CD4-positive, alpha-beta memory T cell (primary cell): ENCODE measurements around the gene BEND5. TPM values are rescaled to one million over a fixed set of nuclear protein-coding genes. Genes with fewer than 3 reads are reported as not detected.

Source experiments
- CTCF ChIA-PET: fragments of 350-600 bp; sonication (Branson Sonifier 250); formaldehyde crosslinking; loops from one replicate; lab custom pipeline; 2021; ENCODE audit warnings: inconsistent platforms; ENCODE audit not compliant: partially characterized antibody; lab: Charles Lee
- POLR2A ChIA-PET: fragments of 350-600 bp; sonication (Branson Sonifier 250); formaldehyde crosslinking; loops from one replicate; lab custom pipeline; 2021; ENCODE audit not compliant: partially characterized antibody; lab: Charles Lee
- DNase-seq, 5 donors: peaks; one replicate each; pipeline versions ENCODE4 v3.0.0 to v3.0.0-alpha.2; 2020 to 2022; ENCODE audit warnings: mixed read lengths in 1 of 5
- H3K27ac ChIP-seq: one replicate; pipeline ENCODE4 v1.7.0; 2013; ENCODE audit warnings: low read depth, low read length
- H3K27me3 ChIP-seq: 2 replicates; pipeline ENCODE4 v1.7.0; 2013; ENCODE audit warnings: mild to moderate bottlenecking, low read length, moderate library complexity; ENCODE audit not compliant: insufficient read depth
- H3K36me3 ChIP-seq: 2 replicates; pipeline ENCODE4 v1.7.0; 2013; ENCODE audit warnings: mild to moderate bottlenecking, low read length, moderate library complexity; ENCODE audit not compliant: insufficient read depth
- H3K4me1 ChIP-seq: 2 replicates; pipeline ENCODE4 v1.7.0; 2013; ENCODE audit warnings: mild to moderate bottlenecking, low read length, moderate library complexity; ENCODE audit not compliant: insufficient read depth
- H3K4me3 ChIP-seq, 2 donors: one replicate each; pipeline ENCODE4 v1.7.0; 2013; ENCODE audit warnings: low read length in 2 of 2, mild to moderate bottlenecking in 1 of 2
- H3K9me3 ChIP-seq, 2 donors: one replicate each; pipeline ENCODE4 v1.7.0; 2013; ENCODE audit warnings: low read length in 2 of 2, control low read depth in 1 of 2; ENCODE audit not compliant: control insufficient read depth in 1 of 2
- H3K27ac Mint-ChIP-seq, 7 donors: one replicate each; pipeline ENCODE4 v1.8.0; 2020 to 2021; ENCODE audit warnings: mixed read lengths in 7 of 7, mild to moderate bottlenecking in 6 of 7, inconsistent platforms in 3 of 7, moderate library complexity in 3 of 7
- H3K27me3 Mint-ChIP-seq, 2 donors: one replicate each; pipeline ENCODE4 v1.8.0; 2020 to 2021; ENCODE audit warnings: mixed read lengths in 2 of 2
- H3K36me3 Mint-ChIP-seq, 2 donors: one replicate each; pipeline ENCODE4 v1.8.0; 2020 to 2021; ENCODE audit warnings: mixed read lengths in 2 of 2, inconsistent platforms in 1 of 2, mild to moderate bottlenecking in 1 of 2
- H3K4me1 Mint-ChIP-seq, 4 donors: one replicate each; pipeline ENCODE4 v1.8.0; 2020 to 2021; ENCODE audit warnings: mixed read lengths in 4 of 4, mild to moderate bottlenecking in 1 of 4
- H3K4me3 Mint-ChIP-seq, 8 donors: one replicate each; pipeline ENCODE4 v1.8.0; 2020 to 2021; ENCODE audit warnings: mixed read lengths in 8 of 8, mild to moderate bottlenecking in 7 of 8, moderate library complexity in 6 of 8, inconsistent platforms in 3 of 8
- H3K9me3 Mint-ChIP-seq, 8 donors: one replicate each; pipeline ENCODE4 v1.8.0; 2020 to 2021; ENCODE audit warnings: mixed read lengths in 8 of 8, mild to moderate bottlenecking in 5 of 8, inconsistent platforms in 3 of 8, moderate library complexity in 1 of 8
- intact Hi-C: fragments of 100-400 bp; cut with micrococcal nuclease; formaldehyde crosslinking; loops from one replicate; pipeline ENCODE4 v1.15.1; 2023
- polyA plus RNA-seq, 2 donors: library from polyadenylated mRNA; unstranded; fragments of 300-500 nt; fragmentation: Illumina TruSeq; gene quantifications; one replicate each; pipeline ENCODE4 v1.2.3, GENCODE V29; 2021
- total RNA-seq, 2 experiments: library from RNA; stranded (reverse); gene quantifications; one replicate each; pipeline ENCODE4 v1.2.3, GENCODE V29; 2021

BEND5 gene
- total and polyA plus RNA-seq, 4 experiments from 2014 or later: 0.18 to 1.7 (median 0.85) TPM

DNA sequence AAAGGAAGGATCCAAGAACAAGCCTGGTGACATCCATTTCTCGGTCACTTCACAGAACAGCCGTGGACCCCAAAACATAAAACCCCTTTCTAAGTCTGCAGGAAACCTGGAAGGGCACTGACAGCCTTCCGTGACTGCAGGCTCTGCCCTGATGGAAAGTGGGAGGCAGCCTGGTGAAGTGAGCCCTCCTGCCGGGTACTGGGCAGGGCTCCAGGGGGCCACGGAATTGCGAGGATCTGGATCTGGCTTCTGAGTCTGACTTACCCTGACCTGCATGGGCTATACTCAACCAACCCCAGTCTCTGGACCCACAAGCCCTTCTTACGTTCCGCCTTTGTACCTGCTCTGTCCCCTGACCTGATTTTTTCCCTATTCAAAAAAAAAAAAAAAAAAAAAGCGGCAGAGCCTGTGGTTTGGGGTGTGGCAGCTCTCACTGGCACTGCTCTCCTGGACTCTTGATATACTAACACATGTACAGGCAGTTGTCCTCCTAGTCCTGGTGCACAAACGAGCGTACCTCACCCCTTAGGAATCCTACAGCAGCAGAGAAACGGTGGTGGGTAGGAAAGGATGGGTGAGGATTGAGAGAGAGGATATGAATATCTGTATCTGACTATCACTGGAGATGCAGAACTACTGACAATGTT lies 82.9 kb downstream of the BEND5 start:
- H3K36me3 ChIP-seq: no peaks in the 10 kb centered on the region
- DNase-seq: no peak
- no peak overlapping the region for H3K4me3 ChIP-seq
- H3K27ac ChIP-seq: no peak overlapping the region
- Mint-ChIP-seq H3K27me3 (peaks cover 5 to 7% of the 10 kb centered on the region in 2 donors), H3K4me3 (no peak overlapping the region), H3K9me3 (peaks cover 0 to 2% (median 0%) of the 10 kb centered on the region in 8 donors), H3K4me1 (no peaks in the 10 kb centered on the region), H3K27ac (no peak overlapping the region), H3K36me3 (no peaks in the 10 kb centered on the region)
- ChIA-PET CTCF (no interaction called here), POLR2A (no interaction called here)
- intact Hi-C loops: no loop called here
- no peaks in the 10 kb centered on the region for H3K27me3 ChIP-seq
- no peaks in the 10 kb centered on the region for H3K4me1 ChIP-seq
- H3K9me3 ChIP-seq: no peaks in the 10 kb centered on the region

DNA sequence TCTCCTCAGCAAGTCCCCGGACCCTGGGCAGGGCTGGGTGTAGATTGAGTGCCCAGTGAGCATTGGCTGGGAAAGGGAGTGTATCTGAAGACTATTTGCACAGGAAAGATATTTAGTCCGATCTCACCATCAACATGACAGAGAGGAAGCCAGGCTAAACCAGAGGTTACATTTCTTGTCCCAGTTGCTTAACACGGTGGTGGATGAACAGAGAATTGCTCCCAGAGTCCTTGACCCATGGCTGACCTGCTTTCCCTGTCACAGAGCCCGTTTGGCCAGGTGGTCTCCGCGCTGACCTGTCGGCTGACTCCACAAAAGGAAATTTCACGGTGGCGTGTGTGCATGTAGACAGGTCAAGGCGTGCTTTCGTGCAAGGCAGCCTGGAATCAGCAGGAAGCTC lies 83.5 kb downstream of the BEND5 start:
- Mint-ChIP-seq H3K27ac (no peak overlapping the region), H3K36me3 (no peaks in the 10 kb centered on the region), H3K4me1 (no peaks in the 10 kb centered on the region), H3K4me3 (no peak overlapping the region), H3K9me3 (peaks cover 0 to 2% (median 0%) of the 10 kb centered on the region in 8 donors), H3K27me3 (peaks cover 5 to 7% of the 10 kb centered on the region in 2 donors)
- DNase-seq: no peak
- Histone ChIP-seq H3K36me3 (no peaks in the 10 kb centered on the region), H3K27ac (no peak overlapping the region), H3K9me3 (no peaks in the 10 kb centered on the region), H3K27me3 (no peaks in the 10 kb centered on the region), H3K4me1 (no peaks in the 10 kb centered on the region), H3K4me3 (no peak overlapping the region)
- CTCF ChIA-PET: no interaction called here
- intact Hi-C loops: no loop called here
- POLR2A ChIA-PET: no interaction called here

DNA sequence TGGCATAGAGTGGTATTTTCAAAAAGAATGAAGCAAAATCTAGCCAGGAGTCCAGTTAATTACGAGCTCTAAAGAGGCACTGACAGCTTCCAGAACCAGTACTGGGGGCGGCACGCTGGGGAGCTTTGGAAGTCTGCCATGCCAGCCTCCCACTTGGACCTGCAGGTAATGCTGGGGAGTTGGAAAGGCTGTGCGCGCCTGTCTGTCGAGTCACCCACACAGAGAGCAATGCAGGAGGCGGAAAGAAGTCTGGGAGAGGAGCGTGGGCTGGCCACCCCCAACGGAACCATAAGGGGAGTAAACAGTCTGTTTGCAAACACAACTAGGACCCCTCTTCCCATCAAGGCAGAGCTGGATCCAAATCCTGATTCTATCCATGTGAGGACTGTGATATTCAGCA lies 84.5 kb downstream of the BEND5 start:
- no peak for DNase-seq
- Histone ChIP-seq H3K27me3 (no peaks in the 10 kb centered on the region), H3K4me1 (no peaks in the 10 kb centered on the region), H3K4me3 (no peak overlapping the region), H3K27ac (no peak overlapping the region), H3K9me3 (no peaks in the 10 kb centered on the region), H3K36me3 (no peaks in the 10 kb centered on the region)
- Mint-ChIP-seq H3K27ac (no peak overlapping the region), H3K4me3 (no peak overlapping the region), H3K9me3 (peaks cover 0 to 2% (median 0%) of the 10 kb centered on the region in 8 donors), H3K27me3 (peaks cover 4 to 7% of the 10 kb centered on the region in 2 donors), H3K36me3 (no peaks in the 10 kb centered on the region), H3K4me1 (no peaks in the 10 kb centered on the region)
- intact Hi-C loops: no loop called here
- POLR2A ChIA-PET: no interaction called here
- CTCF ChIA-PET: no interaction called here

DNA sequence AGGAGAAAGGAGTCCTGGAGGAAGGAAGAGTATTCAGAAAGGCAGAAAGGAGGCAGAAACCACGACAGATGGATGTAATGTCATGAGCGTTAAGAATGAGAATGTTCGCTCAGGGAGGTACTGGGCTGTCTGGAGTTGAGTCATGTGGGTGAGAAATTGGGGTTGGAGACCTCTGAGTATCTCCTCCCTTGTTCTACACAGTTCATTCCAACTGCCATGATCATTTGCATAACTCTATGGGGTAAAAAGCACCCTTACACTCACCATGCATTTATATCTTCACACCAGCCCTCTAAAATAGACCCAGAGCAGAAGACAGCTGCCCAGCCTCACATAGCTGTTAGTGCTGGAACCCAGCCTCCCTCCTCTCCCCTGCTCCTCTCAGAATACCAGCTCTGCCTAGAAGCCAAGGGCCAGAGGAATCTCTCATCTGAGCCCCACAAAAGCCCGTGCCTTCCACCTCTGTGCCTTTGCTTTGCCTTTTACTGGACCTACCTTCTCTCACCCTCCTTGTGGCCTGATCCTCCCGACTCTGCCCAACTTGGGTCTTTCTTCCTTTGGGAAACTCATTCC lies 85.2 kb downstream of the BEND5 start:
- H3K9me3 Mint-ChIP-seq: no peaks in the 10 kb centered on the region
- no peaks in the 10 kb centered on the region for H3K36me3 Mint-ChIP-seq
- H3K27me3 Mint-ChIP-seq: peaks cover 0 to 7% of the 10 kb centered on the region in 2 donors
- CTCF ChIA-PET: no interaction called here
- Histone ChIP-seq H3K4me3 (no peak overlapping the region), H3K36me3 (no peaks in the 10 kb centered on the region), H3K4me1 (no peaks in the 10 kb centered on the region), H3K27ac (no peak overlapping the region), H3K27me3 (no peaks in the 10 kb centered on the region), H3K9me3 (no peaks in the 10 kb centered on the region)
- no peak overlapping the region for H3K4me3 Mint-ChIP-seq
- no peak overlapping the region for H3K27ac Mint-ChIP-seq
- no peaks in the 10 kb centered on the region for H3K4me1 Mint-ChIP-seq
- intact Hi-C loops: no loop called here
- DNase-seq: no peak
- POLR2A ChIA-PET: no interaction called here

DNA sequence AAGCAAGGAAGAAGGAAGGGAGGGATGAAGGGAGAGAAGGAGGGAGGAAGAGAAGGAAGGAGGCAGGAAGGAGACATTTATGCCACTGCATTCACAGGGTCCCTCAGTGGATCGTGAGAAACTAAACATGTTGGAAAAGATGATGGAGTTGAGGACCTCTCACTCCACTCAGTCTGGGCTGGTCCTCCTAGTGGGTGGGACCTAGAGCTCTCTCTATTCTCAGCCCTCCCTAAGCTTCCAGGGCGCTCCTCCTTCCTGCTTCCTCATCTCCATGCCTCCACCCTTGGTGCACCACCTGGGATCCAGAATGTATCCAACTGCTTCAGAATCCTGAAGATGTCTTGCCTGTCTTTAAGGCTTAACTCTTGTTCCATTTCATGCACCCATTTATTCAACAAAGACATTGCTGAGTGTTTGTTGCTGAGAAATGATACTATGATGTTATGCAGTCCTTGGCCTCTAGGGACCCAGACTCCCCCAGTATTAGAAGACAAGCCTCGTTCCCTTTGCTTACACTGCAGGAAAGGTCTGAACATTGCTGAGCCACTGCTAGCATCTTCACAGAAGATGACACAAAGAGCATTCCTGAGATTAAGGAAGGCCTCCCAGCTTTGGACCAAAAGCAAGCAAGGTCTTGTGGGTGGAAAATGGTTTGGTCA lies 88.5 kb downstream of the BEND5 start:
- no peaks in the 10 kb centered on the region for H3K36me3 Mint-ChIP-seq
- no peaks in the 10 kb centered on the region for H3K4me1 Mint-ChIP-seq
- H3K27ac Mint-ChIP-seq: no peak overlapping the region
- intact Hi-C loops: no loop called here
- no peaks in the 10 kb centered on the region for H3K36me3 ChIP-seq
- H3K4me3 Mint-ChIP-seq: no peak overlapping the region
- CTCF ChIA-PET: interaction anchor here (0.7 to 2.9 kb wide), 4 partner anchors 8 to 20 kb away, joined by 3 to 9 read pairs (median 4); no protein-coding TSS in a partner anchor
- no peaks in the 10 kb centered on the region for H3K4me1 ChIP-seq
- no peaks in the 10 kb centered on the region for H3K9me3 Mint-ChIP-seq
- H3K27ac ChIP-seq: no peak overlapping the region
- no peak overlapping the region for H3K4me3 ChIP-seq
- H3K9me3 ChIP-seq: no peaks in the 10 kb centered on the region
- no peaks in the 10 kb centered on the region for H3K27me3 ChIP-seq
- POLR2A ChIA-PET: no interaction called here
- no peak for DNase-seq
- peaks cover 0 to 7% of the 10 kb centered on the region in 2 donors for H3K27me3 Mint-ChIP-seq

DNA sequence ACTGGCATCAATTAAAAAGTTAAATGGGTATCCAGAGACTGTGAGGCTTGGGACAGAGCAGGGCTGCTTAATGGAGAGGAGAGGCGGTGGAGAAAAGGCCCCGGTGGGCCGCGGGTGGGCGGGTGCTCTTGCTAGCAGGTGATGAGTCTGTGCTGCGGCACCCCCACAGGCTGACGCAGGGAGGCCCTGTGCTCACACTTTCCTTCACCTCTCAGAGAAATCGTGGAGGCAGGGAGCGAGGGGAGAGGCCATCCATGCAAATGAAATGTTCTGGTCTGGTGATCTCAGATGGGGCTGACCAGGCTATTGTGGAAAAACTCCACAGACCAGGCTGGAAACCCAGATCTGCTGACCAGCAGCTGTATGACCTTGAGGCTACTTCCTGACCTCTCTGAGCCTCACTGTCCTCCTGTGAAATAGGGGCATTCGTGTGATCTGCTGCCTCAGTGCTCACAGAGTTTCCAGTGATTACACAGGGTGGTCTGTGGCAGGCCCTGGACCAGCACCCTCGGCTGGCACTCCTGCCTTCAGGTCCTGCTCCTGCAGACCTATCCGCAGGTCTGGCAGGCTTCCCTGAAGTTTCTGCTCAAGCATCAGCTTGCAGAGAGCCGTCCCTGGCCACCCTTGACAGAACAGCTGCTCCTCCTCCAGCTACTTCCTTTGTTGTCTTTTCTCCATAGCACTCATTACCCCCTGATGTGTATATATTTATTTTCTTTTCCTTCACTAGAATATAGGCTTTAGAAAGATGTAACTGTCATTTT lies 89.2 kb downstream of the BEND5 start:
- Mint-ChIP-seq H3K4me1 (no peaks in the 10 kb centered on the region), H3K27ac (no peak overlapping the region), H3K36me3 (no peaks in the 10 kb centered on the region), H3K27me3 (peaks cover 0 to 2% of the 10 kb centered on the region in 2 donors), H3K4me3 (no peak overlapping the region), H3K9me3 (no peaks in the 10 kb centered on the region)
- H3K4me3 ChIP-seq: no peak overlapping the region
- no peak for DNase-seq
- CTCF ChIA-PET: interaction anchor here (0.9 to 2.9 kb wide), 2 partner anchors 9 to 10 kb away, joined by 4 to 9 read pairs; no protein-coding TSS in a partner anchor
- no peaks in the 10 kb centered on the region for H3K27me3 ChIP-seq
- no peak overlapping the region for H3K27ac ChIP-seq
- POLR2A ChIA-PET: no interaction called here
- no peaks in the 10 kb centered on the region for H3K9me3 ChIP-seq
- no peaks in the 10 kb centered on the region for H3K36me3 ChIP-seq
- H3K4me1 ChIP-seq: no peaks in the 10 kb centered on the region
- intact Hi-C loops: no loop called here

DNA sequence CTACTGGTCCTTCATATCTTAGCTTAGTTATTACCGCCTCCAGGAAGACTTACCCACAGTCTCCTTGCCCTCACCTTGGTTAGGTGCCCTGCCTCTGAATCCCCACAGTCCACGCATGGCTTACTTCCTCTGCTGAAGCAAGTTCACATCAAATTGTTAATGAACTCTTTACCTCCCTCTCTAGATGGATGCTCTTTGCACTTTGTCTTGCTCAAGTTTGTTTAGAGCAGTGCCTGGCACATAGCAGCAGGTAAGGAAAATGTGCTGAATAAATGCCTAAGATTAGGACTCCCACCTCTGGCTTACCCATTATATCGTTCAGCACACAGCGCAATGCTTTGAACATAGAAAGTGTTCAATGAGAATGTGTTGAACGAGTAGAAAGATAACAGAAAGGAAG lies 90.5 kb downstream of the BEND5 start:
- no peaks in the 10 kb centered on the region for H3K4me1 Mint-ChIP-seq
- H3K36me3 Mint-ChIP-seq: no peaks in the 10 kb centered on the region
- ChIA-PET POLR2A (no interaction called here), CTCF (interaction anchor here (1.0 to 2.9 kb wide), 2 partner anchors 9 to 10 kb away, joined by 4 to 9 read pairs; no protein-coding TSS in a partner anchor)
- Histone ChIP-seq H3K27ac (no peak overlapping the region), H3K9me3 (no peaks in the 10 kb centered on the region), H3K4me1 (no peaks in the 10 kb centered on the region), H3K4me3 (no peak overlapping the region), H3K27me3 (no peaks in the 10 kb centered on the region), H3K36me3 (no peaks in the 10 kb centered on the region)
- H3K4me3 Mint-ChIP-seq: no peak overlapping the region
- H3K27ac Mint-ChIP-seq: no peak overlapping the region
- no peaks in the 10 kb centered on the region for H3K9me3 Mint-ChIP-seq
- no peak for DNase-seq
- peaks cover 0 to 2% of the 10 kb centered on the region in 2 donors for H3K27me3 Mint-ChIP-seq
- intact Hi-C loops: no loop called here
